H1 (cell line): Measurements from ENCODE around the gene MYO5B. TPM values are rescaled to one million over a fixed set of nuclear protein-coding genes. Genes with fewer than 3 reads are reported as not detected.

Source experiments
- CTCF ChIA-PET: fragments of 300-600 bp; sonication (Branson Sonifier 250); formaldehyde crosslinking; loops from one replicate; lab custom pipeline; 2021; ENCODE audit not compliant: partially characterized antibody; lab: Charles Lee
- POLR2A ChIA-PET: fragments of 300-600 bp; sonication (Branson Sonifier 250); formaldehyde crosslinking; loops from one replicate; lab custom pipeline; 2021; ENCODE audit warnings: inconsistent platforms; ENCODE audit not compliant: partially characterized antibody; lab: Charles Lee
- DNase-seq, 2 experiments: peaks; one replicate each; pipeline versions ENCODE4 v3.0.0 to v3.0.0-alpha.2; 2010 to 2022; ENCODE audit warnings: low spot score in 2 of 2, low read depth in 1 of 2, mixed read lengths in 1 of 2
- FAIRE-seq: peaks from 2 replicates; lab custom pipeline; 2011; peaks lifted over from hg19 to GRCh38; lab: Jason Lieb, UNC
- H2AFZ ChIP-seq: 2 replicates; pipeline ENCODE4 v1.8.1; 2012; ENCODE audit warnings: low read length, inconsistent platforms
- H2AK5ac ChIP-seq: 2 replicates; pipeline ENCODE4 v1.6.1; 2013; ENCODE audit warnings: low read depth, low read length
- H2BK120ac ChIP-seq: replicated peaks from 2 replicates; pipeline ENCODE3; 2013; ENCODE audit warnings: low read depth, low read length, inconsistent platforms
- H2BK12ac ChIP-seq: 2 replicates; pipeline ENCODE4 v1.6.1; 2013; ENCODE audit warnings: low read depth, low read length
- H2BK15ac ChIP-seq: 2 replicates; pipeline ENCODE4 v1.6.1; 2013; ENCODE audit warnings: low read length
- H2BK20ac ChIP-seq: 2 replicates; pipeline ENCODE4 v1.6.1; 2013; ENCODE audit warnings: low read length
- H2BK5ac ChIP-seq: 2 replicates; pipeline ENCODE4 v1.6.1; 2013; ENCODE audit warnings: low read depth, low read length
- H3K14ac ChIP-seq: 2 replicates; pipeline ENCODE4 v1.6.1; 2013; ENCODE audit warnings: inconsistent platforms; ENCODE audit not compliant: insufficient read length
- H3K18ac ChIP-seq: 2 replicates; pipeline ENCODE4 v1.6.1; 2013; ENCODE audit warnings: low read length; ENCODE audit errors: extremely low read depth
- H3K23ac ChIP-seq: 2 replicates; pipeline ENCODE4 v1.6.1; 2013; ENCODE audit warnings: inconsistent platforms; ENCODE audit not compliant: insufficient read length
- H3K23me2 ChIP-seq: 2 replicates; pipeline ENCODE4 v1.6.1; 2013; ENCODE audit warnings: low read depth, low read length
- H3K27ac ChIP-seq: 2 replicates; pipeline ENCODE4 v1.6.1; 2011; ENCODE audit warnings: low read depth, low read length, inconsistent platforms
- H3K27me3 ChIP-seq, 4 experiments: replicated peaks in 1 of 4; 1 replicate in 1 of 4; 2 replicates in 3 of 4; pipeline versions ENCODE4 v1.6.1 to v1.8.1; 2011 to 2013; ENCODE audit warnings: low read length in 3 of 4, mild to moderate bottlenecking in 3 of 4, inconsistent platforms in 2 of 4, mixed read lengths in 2 of 4, moderate library complexity in 1 of 4; ENCODE audit not compliant: control insufficient read depth in 3 of 4, insufficient read depth in 3 of 4; ENCODE audit errors: extremely low read depth in 1 of 4
- H3K36me3 ChIP-seq, 4 experiments: 2 replicates each; pipeline versions ENCODE4 v1.6.1 to v1.8.1; 2011 to 2013; ENCODE audit warnings: mild to moderate bottlenecking in 4 of 4, low read length in 3 of 4, moderate library complexity in 2 of 4, control low read depth in 1 of 4, inconsistent platforms in 1 of 4; ENCODE audit not compliant: insufficient read depth in 4 of 4, control insufficient read depth in 2 of 4
- H3K4ac ChIP-seq: replicated peaks from 2 replicates; pipeline ENCODE3; 2013; ENCODE audit warnings: low read length, low read depth, mixed read lengths, inconsistent platforms; ENCODE audit not compliant: insufficient read length
- H3K4me1 ChIP-seq, 4 experiments: replicated peaks in 1 of 4; 1 replicate in 1 of 4; 2 replicates in 3 of 4; pipeline versions ENCODE4 v1.6.1 to v1.8.1; 2011 to 2013; ENCODE audit warnings: low read length in 3 of 4, inconsistent platforms in 2 of 4, mixed read lengths in 1 of 4; ENCODE audit not compliant: insufficient read depth in 4 of 4, control insufficient read depth in 3 of 4
- H3K4me2 ChIP-seq, 2 experiments: 2 replicates each; pipeline versions ENCODE4 v1.6.1 to v1.8.1; 2011 to 2013; ENCODE audit warnings: low read depth in 2 of 2, low read length in 2 of 2, control low read depth in 1 of 2, inconsistent platforms in 1 of 2, mild to moderate bottlenecking in 1 of 2; ENCODE audit not compliant: insufficient read depth in 1 of 2
- H3K4me3 ChIP-seq, 4 experiments: fragments of 200-600, 300-600 bp in 1 of 4; sonication (generic), shearing (Covaris generic), sonication (Bioruptor Twin) in 1 of 4; 2 replicates each; pipeline versions ENCODE4 v1.5.1 to v1.8.1; 2011 to 2016; ENCODE audit warnings: low read length in 4 of 4, low read depth in 3 of 4, control low read depth in 2 of 4, inconsistent platforms in 2 of 4, mild to moderate bottlenecking in 2 of 4, mixed read lengths in 1 of 4, moderate library complexity in 1 of 4; ENCODE audit not compliant: insufficient read depth in 2 of 4; ENCODE audit errors: extremely low read depth in 1 of 4
- H3K56ac ChIP-seq: replicated peaks from 2 replicates; pipeline ENCODE3; 2013; ENCODE audit warnings: low read depth, mild to moderate bottlenecking, mixed read lengths, low read length, inconsistent platforms; ENCODE audit not compliant: insufficient read length
- H3K79me1 ChIP-seq: 2 replicates; pipeline ENCODE4 v1.6.1; 2013; ENCODE audit warnings: low read depth, low read length, control low read depth
- H3K79me2 ChIP-seq, 2 experiments: 2 replicates each; pipeline versions ENCODE4 v1.6.1 to v1.8.1; 2012 to 2013; ENCODE audit warnings: low read length in 2 of 2, mild to moderate bottlenecking in 2 of 2, inconsistent platforms in 1 of 2; ENCODE audit not compliant: insufficient read depth in 2 of 2, control insufficient read depth in 1 of 2
- H3K9ac ChIP-seq, 4 experiments: replicated peaks in 1 of 4; 1 replicate in 1 of 4; 2 replicates in 3 of 4; pipeline versions ENCODE4 v1.6.1 to v1.8.1; 2011 to 2013; ENCODE audit warnings: low read depth in 3 of 4, low read length in 3 of 4, control low read depth in 2 of 4, mild to moderate bottlenecking in 2 of 4, moderate library complexity in 2 of 4, inconsistent platforms in 1 of 4; ENCODE audit errors: extremely low read depth in 1 of 4
- H3K9me3 ChIP-seq, 2 experiments: 2 replicates each; pipeline versions ENCODE4 v1.6.1 to v1.8.1; 2012 to 2013; ENCODE audit warnings: mild to moderate bottlenecking in 2 of 2, moderate library complexity in 2 of 2, control low read depth in 1 of 2, inconsistent platforms in 1 of 2, low read depth in 1 of 2, low read length in 1 of 2, mixed read lengths in 1 of 2; ENCODE audit not compliant: insufficient read depth in 2 of 2
- H4K20me1 ChIP-seq, 2 experiments: replicated peaks in 1 of 2; 2 replicates each; pipeline versions ENCODE3 to v1.8.1; 2011 to 2013; ENCODE audit warnings: inconsistent platforms in 2 of 2, low read length in 2 of 2, mild to moderate bottlenecking in 1 of 2; ENCODE audit not compliant: insufficient read depth in 2 of 2, control insufficient read depth in 1 of 2
- H4K5ac ChIP-seq: 2 replicates; pipeline ENCODE4 v1.6.1; 2013; ENCODE audit warnings: low read length, low read depth, mixed read lengths, inconsistent platforms; ENCODE audit not compliant: insufficient read length
- H4K8ac ChIP-seq: 2 replicates; pipeline ENCODE4 v1.8.0; 2013; ENCODE audit warnings: mild to moderate bottlenecking, moderate library complexity, low read length, inconsistent platforms; ENCODE audit not compliant: insufficient read depth; ENCODE audit errors: extremely low read depth
- H4K91ac ChIP-seq: replicated peaks from 2 replicates; pipeline ENCODE3; 2013; ENCODE audit warnings: low read length, mixed read lengths, inconsistent platforms; ENCODE audit not compliant: insufficient read length
- SIRT6 ChIP-seq: IDR thresholded peaks from one replicate; pipeline ENCODE4 v1.7.1; 2012; ENCODE audit warnings: low read length, inconsistent platforms
- SUZ12 ChIP-seq: fragments of 200-600 bp; sonication (generic); IDR thresholded peaks from 2 replicates; pipeline ENCODE4 v1.6.1; 2012; ENCODE audit warnings: mild to moderate bottlenecking, inconsistent platforms, low read length, moderate library complexity, mixed read lengths
- YY1 ChIP-seq: IDR thresholded peaks from 2 replicates; pipeline ENCODE4 v1.6.1; 2011; ENCODE audit warnings: low read depth, mild to moderate bottlenecking, low read length
- WGBS, 2 experiments: shearing (Covaris generic) in 1 of 2; methylation state at CpG; one replicate each; pipeline versions ENCODE4 v1.1.6 to v1.1.7; 2013 to 2015; ENCODE audit warnings: low lambda C conversion rate in 2 of 2, mixed read lengths in 2 of 2, inconsistent platforms in 1 of 2, low coverage in 1 of 2, missing lambda C conversion rate in 1 of 2; ENCODE audit not compliant: insufficient replicate concordance in 2 of 2, insufficient coverage in 1 of 2, insufficient read length in 1 of 2; ENCODE audit errors: extremely low coverage in 1 of 2, missing lambda C conversion rate in 1 of 2; 5-methylcytosine and 5-hydroxymethylcytosine counted together
- polyA plus RNA-seq, 7 experiments: library from polyadenylated mRNA; depleted of rRNA in 3 of 7; stranded (reverse) in 5 of 7; unstranded in 2 of 7; fragments of >200 nt in 5 of 7; fragments of 200-250 nt in 2 of 7; gene quantifications; 1 replicate in 5 of 7; 2 replicates in 1 of 7; 4 replicates in 1 of 7; pipeline versions ENCODE4 v1.2.1 to v1.2.3, GENCODE V29; 2011 to 2013; ENCODE audit warnings: missing spikeins in 2 of 7, mixed read lengths in 2 of 7
- total RNA-seq: library from RNA; stranded (reverse); fragmentation: NEBNext Ultra II Directional; extraction: Animal tissue kit (Norgen Biotek cat#: 25700); gene quantifications from 2 replicates; pipeline ENCODE4 v1.2.1, GENCODE V29; 2021
- TF ChIP-seq, protein P1 (sequence below): IDR thresholded peaks from 2 replicates; pipeline ENCODE4 v1.6.1; 2011; ENCODE audit warnings: low read length, improper control_type of control experiment

The MYO5B gene
- total and polyA plus RNA-seq, 2 of the 8 experiments (the other 6 are each of a cell fraction or from before 2014, with no cell fraction given): 6.4 to 7.7 TPM

DNA sequence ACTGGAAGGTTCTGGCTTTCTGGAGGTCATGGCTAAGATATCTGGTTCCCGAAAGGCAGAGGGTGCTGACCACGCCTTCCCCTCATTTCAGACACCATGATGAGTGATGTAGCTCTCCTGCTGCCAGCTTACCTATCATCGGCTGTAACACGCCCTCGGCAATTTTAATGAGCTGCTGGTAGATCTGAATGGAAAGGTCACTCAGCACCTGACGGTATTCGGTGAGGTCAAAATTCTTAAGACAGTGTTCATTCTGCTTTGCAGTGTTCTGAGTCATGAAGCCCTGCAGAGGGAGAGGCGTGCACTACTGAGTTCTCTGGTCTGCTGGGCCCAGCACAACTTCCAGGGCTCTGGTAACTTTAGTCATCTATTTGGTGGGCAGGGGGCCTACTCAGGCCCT lies 355.9 kb downstream of the MYO5B start:
- no peak for FAIRE-seq
- H3K4ac ChIP-seq: no peak overlapping the region
- no peak overlapping the region for H3K4me2 ChIP-seq
- DNase-seq: no peak
- whole genome bisulfite sequencing, 2 experiments: 90% methylated on average over 8 of the region's 8 CpGs; no CpG with 5 or more reads in 1 of the 2 experiments
- no peaks in the 10 kb centered on the region for H3K23me2 ChIP-seq
- no peak overlapping the region for H3K27ac ChIP-seq
- no peaks in the 10 kb centered on the region for H4K20me1 ChIP-seq
- H2BK20ac ChIP-seq: no peak overlapping the region
- no peaks in the 10 kb centered on the region; a peak in 1 of 8 replicates for H3K36me3 ChIP-seq
- ChIA-PET POLR2A (no interaction called here), CTCF (interaction anchor here (1.4 to 1.6 kb wide), 2 partner anchors 20 to 225 kb away, joined by 3 read pairs; no protein-coding TSS in a partner anchor)
- H3K56ac ChIP-seq: no peak overlapping the region
- H3K9ac ChIP-seq: no peak overlapping the region
- no peak overlapping the region for H4K8ac ChIP-seq
- no peak overlapping the region for H2BK120ac ChIP-seq
- H3K79me1 ChIP-seq: no peaks in the 10 kb centered on the region
- no peak overlapping the region for H2BK15ac ChIP-seq
- H2BK12ac ChIP-seq: no peak overlapping the region
- no peak overlapping the region for H3K4me3 ChIP-seq
- no peak overlapping the region for H3K23ac ChIP-seq
- no peak overlapping the region for H4K91ac ChIP-seq
- no peak overlapping the region for H3K14ac ChIP-seq
- no peaks in the 10 kb centered on the region for H3K79me2 ChIP-seq
- TF ChIP-seq SUZ12 (no peak), YY1 (no peak), SIRT6 (no peak)
- TF ChIP-seq, protein P1, sequence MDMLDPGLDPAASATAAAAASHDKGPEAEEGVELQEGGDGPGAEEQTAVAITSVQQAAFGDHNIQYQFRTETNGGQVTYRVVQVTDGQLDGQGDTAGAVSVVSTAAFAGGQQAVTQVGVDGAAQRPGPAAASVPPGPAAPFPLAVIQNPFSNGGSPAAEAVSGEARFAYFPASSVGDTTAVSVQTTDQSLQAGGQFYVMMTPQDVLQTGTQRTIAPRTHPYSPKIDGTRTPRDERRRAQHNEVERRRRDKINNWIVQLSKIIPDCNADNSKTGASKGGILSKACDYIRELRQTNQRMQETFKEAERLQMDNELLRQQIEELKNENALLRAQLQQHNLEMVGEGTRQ: no peak
- H3K18ac ChIP-seq: no peak overlapping the region
- H2AK5ac ChIP-seq: no peak overlapping the region
- H3K9me3 ChIP-seq: no peaks in the 10 kb centered on the region
- no peak overlapping the region for H2AFZ ChIP-seq
- no peaks in the 10 kb centered on the region for H3K4me1 ChIP-seq
- no peaks in the 10 kb centered on the region for H3K27me3 ChIP-seq
- no peak overlapping the region for H2BK5ac ChIP-seq
- no peak overlapping the region for H4K5ac ChIP-seq
